ENCODE results near the gene SPOCK1. TPM values are rescaled to one million over a fixed set of nuclear protein-coding genes. Genes with fewer than 3 reads are reported as not detected.

SPOCK1 gene
- polyA plus RNA-seq, 2 donors, result 0.86 to 0.88 TPM

DNA sequence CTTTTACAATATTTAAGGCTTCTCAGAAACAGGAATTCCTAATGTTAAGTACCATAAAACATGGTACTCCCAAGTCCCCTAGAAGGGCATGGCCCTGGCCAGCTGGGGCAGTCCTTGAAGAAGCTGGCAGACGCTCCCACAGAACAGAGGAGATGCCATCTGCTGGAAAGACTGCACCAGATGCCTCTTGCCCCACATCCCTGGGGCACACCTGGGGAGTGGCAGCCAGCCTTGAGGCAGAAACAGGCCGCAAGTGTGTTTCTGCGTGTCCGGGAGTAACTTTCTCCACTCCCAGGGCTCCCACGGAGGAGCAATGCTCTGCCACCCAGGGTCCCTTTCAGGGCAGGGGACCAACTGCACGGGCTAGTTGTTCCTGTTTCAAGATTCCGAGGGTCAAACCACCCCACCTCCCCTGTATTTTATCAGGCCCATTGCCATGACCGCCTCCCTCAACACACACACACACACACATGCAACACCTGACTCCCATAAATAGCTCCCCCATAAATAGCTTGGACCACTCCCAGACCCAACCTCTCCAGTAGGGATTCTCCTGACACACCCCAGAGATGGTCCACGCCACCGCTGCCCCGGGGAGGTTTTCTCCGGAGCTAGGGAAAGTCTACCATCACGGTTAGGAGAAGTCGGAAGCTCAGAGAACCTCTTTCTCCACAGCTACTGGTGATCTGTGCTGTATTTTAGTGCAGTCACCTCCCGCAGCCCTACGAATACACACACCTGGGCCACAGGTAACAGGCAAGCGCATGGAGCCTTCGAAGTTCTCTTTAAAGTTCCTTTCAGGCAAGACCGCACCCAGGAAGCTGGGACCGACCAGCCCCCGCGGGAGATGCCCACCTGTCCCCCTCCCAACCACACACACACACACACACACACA lies 1.5 kb downstream of the SPOCK1 start:
- H3K4me1 ChIP-seq (ENCODE audit: control insufficient read depth in 2 of 2, insufficient read depth in 2 of 2, low read length in 1 of 2), result no peaks in the 10 kb centered on the region
- no peak overlapping the region for H3K27ac ChIP-seq (ENCODE audit: low read depth in 2 of 2, low read length in 1 of 2)
- peaks cover 0 to 2% of the 10 kb centered on the region in 2 donors for H3K27me3 ChIP-seq (ENCODE audit: control insufficient read depth in 1 of 2, insufficient read depth in 2 of 2, low read length in 2 of 2)
- no peaks in the 10 kb centered on the region for H3K36me3 ChIP-seq (ENCODE audit: control insufficient read depth in 2 of 2, insufficient read depth in 2 of 2, low read length in 1 of 2)
- H3K9me3 ChIP-seq (ENCODE audit: control insufficient read depth in 2 of 2, insufficient read depth in 1 of 2, low read depth in 1 of 2, low read length in 1 of 2), result no peaks in the 10 kb centered on the region
- peak overlapping the region; percentile 10 to 23 for H3K4me3 ChIP-seq (ENCODE audit: low read depth in 1 of 2, low read length in 2 of 2)
- 64 to 65% methylated on average over 22 of the region's 22 CpGs for WGBS, 2 donors

GRCh38 chr5:137496919-137497318 lies 2.2 kb downstream of the SPOCK1 start:
- peaks cover 0 to 2% of the 10 kb centered on the region in 2 donors for H3K27me3 ChIP-seq (ENCODE audit: control insufficient read depth in 1 of 2, insufficient read depth in 2 of 2, low read length in 2 of 2)
- no peaks in the 10 kb centered on the region for H3K36me3 ChIP-seq (ENCODE audit: control insufficient read depth in 2 of 2, insufficient read depth in 2 of 2, low read length in 1 of 2)
- H3K9me3 ChIP-seq (ENCODE audit: control insufficient read depth in 2 of 2, insufficient read depth in 1 of 2, low read depth in 1 of 2, low read length in 1 of 2), result no peaks in the 10 kb centered on the region
- no peaks in the 10 kb centered on the region for H3K4me1 ChIP-seq (ENCODE audit: control insufficient read depth in 2 of 2, insufficient read depth in 2 of 2, low read length in 1 of 2)
- no peak overlapping the region for H3K4me3 ChIP-seq (ENCODE audit: low read depth in 1 of 2, low read length in 2 of 2)
- 82 to 93% methylated on average over 1 of the region's 1 CpG for WGBS, 2 donors
- no peak overlapping the region for H3K27ac ChIP-seq (ENCODE audit: low read depth in 2 of 2, low read length in 1 of 2)

- no peaks in the 10 kb centered on the region for H3K4me1 ChIP-seq (ENCODE audit: control insufficient read depth in 2 of 2, insufficient read depth in 2 of 2, low read length in 1 of 2)
- no peaks in the 10 kb centered on the region for H3K9me3 ChIP-seq (ENCODE audit: control insufficient read depth in 2 of 2, insufficient read depth in 1 of 2, low read depth in 1 of 2, low read length in 1 of 2)
- 87 to 94% methylated on average over 1 of the region's 1 CpG for WGBS, 2 donors
- H3K27me3 ChIP-seq (ENCODE audit: control insufficient read depth in 1 of 2, insufficient read depth in 2 of 2, low read length in 2 of 2), result no peaks in the 10 kb centered on the region
- H3K4me3 ChIP-seq (ENCODE audit: low read depth in 1 of 2, low read length in 2 of 2), result no peak overlapping the region
- H3K27ac ChIP-seq (ENCODE audit: low read depth in 2 of 2, low read length in 1 of 2), result no peak overlapping the region
- no peaks in the 10 kb centered on the region for H3K36me3 ChIP-seq (ENCODE audit: control insufficient read depth in 2 of 2, insufficient read depth in 2 of 2, low read length in 1 of 2)
Observed at GRCh38 chr5:137492331-137492730, 6.8 kb downstream of the SPOCK1 start.

GRCh38 chr5:137491121-137491520 lies 8.0 kb downstream of the SPOCK1 start:
- Histone ChIP-seq H3K9me3 (ENCODE audit: control insufficient read depth in 2 of 2, insufficient read depth in 1 of 2, low read depth in 1 of 2, low read length in 1 of 2) (no peaks in the 10 kb centered on the region), H3K4me3 (ENCODE audit: low read depth in 1 of 2, low read length in 2 of 2) (no peak overlapping the region), H3K27me3 (ENCODE audit: control insufficient read depth in 1 of 2, insufficient read depth in 2 of 2, low read length in 2 of 2) (no peaks in the 10 kb centered on the region), H3K27ac (ENCODE audit: low read depth in 2 of 2, low read length in 1 of 2) (no peak overlapping the region), H3K36me3 (ENCODE audit: control insufficient read depth in 2 of 2, insufficient read depth in 2 of 2, low read length in 1 of 2) (no peaks in the 10 kb centered on the region), H3K4me1 (ENCODE audit: control insufficient read depth in 2 of 2, insufficient read depth in 2 of 2, low read length in 1 of 2) (no peaks in the 10 kb centered on the region)
- WGBS, 2 donors, result 65 to 74% methylated on average over 4 of the region's 4 CpGs

DNA sequence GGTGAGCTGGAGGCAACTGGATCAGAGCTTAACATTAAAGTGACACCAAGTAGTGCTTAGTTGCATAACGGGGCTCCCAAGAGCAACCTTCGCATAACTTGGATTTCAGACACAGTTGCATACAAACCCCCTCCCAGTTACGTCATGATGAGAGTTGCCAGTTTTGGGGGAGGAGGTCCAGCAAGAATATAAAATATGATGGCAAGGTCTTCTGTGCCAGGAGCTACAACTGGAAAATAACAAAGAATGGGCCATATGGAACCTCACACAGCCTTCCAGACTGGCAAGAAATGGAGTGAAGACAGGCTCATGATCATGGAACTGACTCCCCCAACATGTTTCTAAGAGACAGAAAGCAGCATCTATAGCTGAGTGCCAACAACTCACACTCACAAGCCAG lies 8.5 kb downstream of the SPOCK1 start:
- H3K27ac ChIP-seq (ENCODE audit: low read depth in 2 of 2, low read length in 1 of 2), result no peak overlapping the region
- H3K36me3 ChIP-seq (ENCODE audit: control insufficient read depth in 2 of 2, insufficient read depth in 2 of 2, low read length in 1 of 2), result no peaks in the 10 kb centered on the region
- H3K9me3 ChIP-seq (ENCODE audit: control insufficient read depth in 2 of 2, insufficient read depth in 1 of 2, low read depth in 1 of 2, low read length in 1 of 2), result no peaks in the 10 kb centered on the region
- no peak overlapping the region for H3K4me3 ChIP-seq (ENCODE audit: low read depth in 1 of 2, low read length in 2 of 2)
- H3K27me3 ChIP-seq (ENCODE audit: control insufficient read depth in 1 of 2, insufficient read depth in 2 of 2, low read length in 2 of 2), result no peaks in the 10 kb centered on the region
- H3K4me1 ChIP-seq (ENCODE audit: control insufficient read depth in 2 of 2, insufficient read depth in 2 of 2, low read length in 1 of 2), result no peaks in the 10 kb centered on the region
- WGBS, 2 donors, result 92 to 94% methylated on average over 3 of the region's 3 CpGs

DNA sequence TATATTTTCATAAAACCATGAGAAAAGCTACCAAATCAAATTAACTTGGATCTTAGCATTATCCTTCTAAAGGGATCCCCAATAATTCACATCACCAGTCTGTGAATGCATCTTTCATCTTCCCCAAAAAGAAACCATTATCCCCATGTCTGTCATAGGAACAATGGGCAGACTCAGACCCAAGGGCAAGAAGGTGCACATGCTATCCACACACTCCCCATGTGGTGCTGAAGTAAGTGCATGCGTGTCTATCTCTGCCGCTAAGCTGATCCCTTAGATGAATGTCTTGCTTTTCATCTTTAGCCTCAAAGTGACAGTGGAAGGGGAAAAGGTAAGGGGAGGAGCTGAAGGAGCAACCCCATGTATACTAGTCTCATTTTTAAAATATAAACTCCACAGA lies 10.2 kb downstream of the SPOCK1 start:
- Histone ChIP-seq H3K4me3 (ENCODE audit: low read depth in 1 of 2, low read length in 2 of 2) (no peak overlapping the region), H3K4me1 (ENCODE audit: control insufficient read depth in 2 of 2, insufficient read depth in 2 of 2, low read length in 1 of 2) (no peaks in the 10 kb centered on the region), H3K36me3 (ENCODE audit: control insufficient read depth in 2 of 2, insufficient read depth in 2 of 2, low read length in 1 of 2) (no peaks in the 10 kb centered on the region), H3K9me3 (ENCODE audit: control insufficient read depth in 2 of 2, insufficient read depth in 1 of 2, low read depth in 1 of 2, low read length in 1 of 2) (no peaks in the 10 kb centered on the region), H3K27me3 (ENCODE audit: control insufficient read depth in 1 of 2, insufficient read depth in 2 of 2, low read length in 2 of 2) (no peaks in the 10 kb centered on the region), H3K27ac (ENCODE audit: low read depth in 2 of 2, low read length in 1 of 2) (no peak overlapping the region)
- 93% methylated on average over 2 of the region's 2 CpGs for WGBS, 2 donors

GRCh38 chr5:137488516-137488915 lies 10.6 kb downstream of the SPOCK1 start:
- Histone ChIP-seq H3K27ac (ENCODE audit: low read depth in 2 of 2, low read length in 1 of 2) (no peak overlapping the region), H3K4me1 (ENCODE audit: control insufficient read depth in 2 of 2, insufficient read depth in 2 of 2, low read length in 1 of 2) (no peaks in the 10 kb centered on the region), H3K4me3 (ENCODE audit: low read depth in 1 of 2, low read length in 2 of 2) (no peak overlapping the region), H3K36me3 (ENCODE audit: control insufficient read depth in 2 of 2, insufficient read depth in 2 of 2, low read length in 1 of 2) (no peaks in the 10 kb centered on the region), H3K27me3 (ENCODE audit: control insufficient read depth in 1 of 2, insufficient read depth in 2 of 2, low read length in 2 of 2) (no peaks in the 10 kb centered on the region), H3K9me3 (ENCODE audit: control insufficient read depth in 2 of 2, insufficient read depth in 1 of 2, low read depth in 1 of 2, low read length in 1 of 2) (no peaks in the 10 kb centered on the region)
- WGBS, 2 donors, result 93 to 94% methylated on average over 10 of the region's 10 CpGs

DNA sequence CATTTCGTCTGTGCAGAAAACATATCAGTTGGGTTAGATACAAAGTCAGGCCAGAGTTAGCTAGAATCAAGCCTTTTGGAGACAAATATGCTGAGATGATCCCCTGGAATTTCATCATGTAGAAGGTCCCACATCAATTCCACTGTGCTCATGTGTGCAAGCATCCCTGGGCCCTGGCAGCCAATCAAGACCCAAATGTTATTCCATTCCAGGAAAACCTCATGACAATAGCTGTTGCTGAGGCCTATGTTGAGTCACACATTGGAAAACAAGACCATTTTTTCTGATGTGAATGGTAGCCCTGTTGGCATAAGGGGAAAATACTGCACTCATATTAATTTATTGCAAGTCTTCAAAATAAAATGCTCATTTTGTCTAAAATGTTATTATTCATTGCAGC lies 11.5 kb downstream of the SPOCK1 start:
- H3K36me3 ChIP-seq (ENCODE audit: control insufficient read depth in 2 of 2, insufficient read depth in 2 of 2, low read length in 1 of 2), result no peaks in the 10 kb centered on the region
- no peak overlapping the region for H3K4me3 ChIP-seq (ENCODE audit: low read depth in 1 of 2, low read length in 2 of 2)
- no peak overlapping the region for H3K27ac ChIP-seq (ENCODE audit: low read depth in 2 of 2, low read length in 1 of 2)
- H3K27me3 ChIP-seq (ENCODE audit: control insufficient read depth in 1 of 2, insufficient read depth in 2 of 2, low read length in 2 of 2), result no peaks in the 10 kb centered on the region
- no peaks in the 10 kb centered on the region for H3K4me1 ChIP-seq (ENCODE audit: control insufficient read depth in 2 of 2, insufficient read depth in 2 of 2, low read length in 1 of 2)
- no peaks in the 10 kb centered on the region for H3K9me3 ChIP-seq (ENCODE audit: control insufficient read depth in 2 of 2, insufficient read depth in 1 of 2, low read depth in 1 of 2, low read length in 1 of 2)
- WGBS, 2 donors, result 87 to 95% methylated on average over 1 of the region's 1 CpG

GRCh38 chr5:137486707-137487106 lies 12.4 kb downstream of the SPOCK1 start:
- H3K27ac ChIP-seq (ENCODE audit: low read depth in 2 of 2, low read length in 1 of 2), result no peak overlapping the region
- 64 to 71% methylated on average over 2 of the region's 2 CpGs for WGBS, 2 donors

GRCh38 chr5:137481596-137481995 lies 17.5 kb downstream of the SPOCK1 start:
- WGBS, 2 donors, result 64 to 66% methylated on average over 4 of the region's 4 CpGs
- Histone ChIP-seq H3K27me3 (ENCODE audit: control insufficient read depth in 1 of 2, insufficient read depth in 2 of 2, low read length in 2 of 2) (no peaks in the 10 kb centered on the region), H3K4me3 (ENCODE audit: low read depth in 1 of 2, low read length in 2 of 2) (no peak overlapping the region), H3K9me3 (ENCODE audit: control insufficient read depth in 2 of 2, insufficient read depth in 1 of 2, low read depth in 1 of 2, low read length in 1 of 2) (no peaks in the 10 kb centered on the region), H3K27ac (ENCODE audit: low read depth in 2 of 2, low read length in 1 of 2) (no peak overlapping the region), H3K4me1 (ENCODE audit: control insufficient read depth in 2 of 2, insufficient read depth in 2 of 2, low read length in 1 of 2) (no peaks in the 10 kb centered on the region), H3K36me3 (ENCODE audit: control insufficient read depth in 2 of 2, insufficient read depth in 2 of 2, low read length in 1 of 2) (no peaks in the 10 kb centered on the region)

More at GRCh38 chr5:137486707-137487106, 12.4 kb downstream of the SPOCK1 start:
- H3K4me1 ChIP-seq (ENCODE audit: control insufficient read depth in 2 of 2, insufficient read depth in 2 of 2, low read length in 1 of 2), result no peaks in the 10 kb centered on the region
- H3K4me3 ChIP-seq (ENCODE audit: low read depth in 1 of 2, low read length in 2 of 2), result no peak overlapping the region
- no peaks in the 10 kb centered on the region for H3K36me3 ChIP-seq (ENCODE audit: control insufficient read depth in 2 of 2, insufficient read depth in 2 of 2, low read length in 1 of 2)
- no peaks in the 10 kb centered on the region for H3K9me3 ChIP-seq (ENCODE audit: control insufficient read depth in 2 of 2, insufficient read depth in 1 of 2, low read depth in 1 of 2, low read length in 1 of 2)
- no peaks in the 10 kb centered on the region for H3K27me3 ChIP-seq (ENCODE audit: control insufficient read depth in 1 of 2, insufficient read depth in 2 of 2, low read length in 2 of 2)

Data from esophagus (tissue), 2 donors.